Mesenchymal stem cell (in vitro differentiated cells and primary cell): ENCODE measurements around the gene TMEM17.

ENCODE experiments used
- DNase-seq: peaks from one replicate; pipeline ENCODE4 v3.0.0-alpha.2; 2013
- H2AFZ ChIP-seq: one replicate; pipeline ENCODE4 v1.6.1; 2013; ENCODE audit warnings: low read depth, mild to moderate bottlenecking, control low read depth, inconsistent platforms, low read length, moderate library complexity
- H2AK5ac ChIP-seq: 2 replicates; pipeline ENCODE4 v1.6.1; 2013; ENCODE audit warnings: low read length, moderate library complexity, mild to moderate bottlenecking, inconsistent platforms; ENCODE audit not compliant: severe bottlenecking
- H2BK120ac ChIP-seq: one replicate; pipeline ENCODE4 v1.6.1; 2013; ENCODE audit warnings: low read depth, mild to moderate bottlenecking, inconsistent platforms, low read length, moderate library complexity
- H2BK12ac ChIP-seq, 2 experiments: one replicate each; pipeline ENCODE4 v1.6.1; 2013; ENCODE audit warnings: inconsistent platforms in 2 of 2, low read length in 2 of 2, mild to moderate bottlenecking in 2 of 2, moderate library complexity in 2 of 2, control low read depth in 1 of 2
- H2BK15ac ChIP-seq: one replicate; pipeline ENCODE4 v1.6.1; 2013; ENCODE audit warnings: mild to moderate bottlenecking, low read depth, inconsistent platforms; ENCODE audit not compliant: poor library complexity, severe bottlenecking
- H2BK5ac ChIP-seq: 2 replicates; pipeline ENCODE4 v1.6.1; 2013; ENCODE audit warnings: low read depth, mild to moderate bottlenecking, low read length, control low read depth, inconsistent platforms; ENCODE audit not compliant: poor library complexity, severe bottlenecking
- H3K14ac ChIP-seq, 2 experiments: one replicate each; pipeline ENCODE4 v1.6.1; 2013; ENCODE audit warnings: inconsistent platforms in 2 of 2, low read length in 2 of 2, control low read depth in 1 of 2, mild to moderate bottlenecking in 1 of 2, moderate library complexity in 1 of 2
- H3K18ac ChIP-seq, 2 experiments: one replicate each; pipeline ENCODE4 v1.6.1; 2013; ENCODE audit warnings: inconsistent platforms in 2 of 2, low read length in 2 of 2, control low read depth in 1 of 2, low read depth in 1 of 2, mild to moderate bottlenecking in 1 of 2
- H3K23ac ChIP-seq, 2 experiments: one replicate each; pipeline ENCODE4 v1.6.1; 2013; ENCODE audit warnings: inconsistent platforms in 2 of 2, low read length in 2 of 2, mild to moderate bottlenecking in 2 of 2, moderate library complexity in 2 of 2, control low read depth in 1 of 2
- H3K27ac ChIP-seq: 2 replicates; pipeline ENCODE4 v1.5.1; 2013; ENCODE audit warnings: mild to moderate bottlenecking, moderate library complexity, low read length, control low read depth, inconsistent platforms; ENCODE audit not compliant: poor library complexity, severe bottlenecking
- H3K27me3 ChIP-seq, 2 experiments: 2 replicates each; pipeline versions ENCODE4 v1.6.1 to v1.7.0; 2013; ENCODE audit warnings: low read length in 2 of 2, mild to moderate bottlenecking in 2 of 2, moderate library complexity in 2 of 2, control low read depth in 1 of 2, inconsistent platforms in 1 of 2; ENCODE audit not compliant: control insufficient read depth in 1 of 2, insufficient read depth in 1 of 2
- H3K36me3 ChIP-seq, 2 experiments: 2 replicates each; pipeline versions ENCODE4 v1.6.1 to v1.7.0; 2013; ENCODE audit warnings: low read length in 2 of 2, control low read depth in 1 of 2, inconsistent platforms in 1 of 2, low read depth in 1 of 2, mild to moderate bottlenecking in 1 of 2; ENCODE audit not compliant: insufficient read depth in 2 of 2, control insufficient read depth in 1 of 2
- H3K4ac ChIP-seq, 2 experiments: one replicate each; pipeline ENCODE4 v1.6.1; 2013; ENCODE audit warnings: inconsistent platforms in 2 of 2, low read length in 2 of 2, mild to moderate bottlenecking in 2 of 2, moderate library complexity in 2 of 2, control low read depth in 1 of 2, low read depth in 1 of 2
- H3K4me1 ChIP-seq: 2 replicates; pipeline ENCODE4 v1.6.1; 2013; ENCODE audit warnings: low read depth, low read length, control low read depth; ENCODE audit not compliant: control insufficient read depth, insufficient read depth
- H3K4me2 ChIP-seq: 2 replicates; pipeline ENCODE4 v1.6.1; 2013; ENCODE audit warnings: low read length, mild to moderate bottlenecking, inconsistent platforms; ENCODE audit not compliant: poor library complexity, severe bottlenecking
- H3K4me3 ChIP-seq, 2 experiments: 2 replicates each; pipeline versions ENCODE4 v1.5.1 to v1.7.0; 2013; ENCODE audit warnings: low read length in 2 of 2, mild to moderate bottlenecking in 2 of 2, control low read depth in 1 of 2, low read depth in 1 of 2; ENCODE audit not compliant: insufficient read depth in 1 of 2
- H3K79me1 ChIP-seq: replicated peaks from 2 replicates; pipeline ENCODE4 v1.6.1; 2013; ENCODE audit warnings: mild to moderate bottlenecking, control low read depth, low read length, inconsistent platforms; ENCODE audit not compliant: poor library complexity, severe bottlenecking
- H3K9ac ChIP-seq: 2 replicates; pipeline ENCODE4 v1.7.0; 2013; ENCODE audit warnings: mild to moderate bottlenecking, low read length, moderate library complexity
- H3K9me3 ChIP-seq: 2 replicates; pipeline ENCODE4 v1.7.0; 2013; ENCODE audit warnings: mild to moderate bottlenecking, low read length; ENCODE audit not compliant: control insufficient read depth
- H4K8ac ChIP-seq: one replicate; pipeline ENCODE4 v1.6.1; 2013; ENCODE audit warnings: inconsistent platforms, mild to moderate bottlenecking, low read length, moderate library complexity
- H4K91ac ChIP-seq: one replicate; pipeline ENCODE4 v1.6.1; 2013; ENCODE audit warnings: mild to moderate bottlenecking, low read length, inconsistent platforms
- WGBS: methylation state at CpG from one replicate; pipeline ENCODE4 v1.1.7; 2013; ENCODE audit warnings: mixed read lengths; 5-methylcytosine and 5-hydroxymethylcytosine counted together

TMEM17 gene

DNA sequence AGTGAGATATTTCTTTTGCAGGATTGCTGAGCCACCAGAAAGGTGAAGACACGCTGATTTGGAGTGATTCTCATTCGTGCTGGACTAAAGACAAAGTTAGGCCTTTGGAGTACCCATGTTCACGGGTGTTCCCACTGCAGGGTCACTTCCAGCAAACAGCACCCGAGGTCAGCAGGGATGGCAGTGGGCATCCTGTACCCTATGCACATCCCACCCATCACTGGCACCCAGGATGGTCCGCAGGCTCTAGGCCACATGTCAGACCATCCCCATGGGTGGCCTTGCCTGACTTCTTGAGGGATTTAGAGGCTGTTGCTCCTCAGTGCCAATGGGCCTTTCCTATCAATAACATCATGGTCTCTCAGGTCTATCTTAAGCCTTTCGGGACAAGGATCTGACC, 39.3 kb upstream of the TMEM17 start:
- no peak overlapping the region for H2AFZ ChIP-seq
- no peak overlapping the region for H3K4ac ChIP-seq
- no peaks in the 10 kb centered on the region for H3K36me3 ChIP-seq
- no peak for DNase-seq
- no peaks in the 10 kb centered on the region for H3K9me3 ChIP-seq
- no peaks in the 10 kb centered on the region for H3K4me1 ChIP-seq
- no peak overlapping the region for H2BK12ac ChIP-seq
- H4K91ac ChIP-seq = no peak overlapping the region
- no peak overlapping the region for H3K4me2 ChIP-seq
- no peak overlapping the region for H3K27ac ChIP-seq
- H3K79me1 ChIP-seq = no peaks in the 10 kb centered on the region
- no peak overlapping the region for H3K9ac ChIP-seq
- H3K18ac ChIP-seq = no peak overlapping the region
- no peak overlapping the region for H3K4me3 ChIP-seq
- H2BK120ac ChIP-seq = no peak overlapping the region
- H3K14ac ChIP-seq = peak overlapping the region in 1 of 2 experiments; percentile 69
- H4K8ac ChIP-seq = no peak overlapping the region
- no peak overlapping the region for H3K23ac ChIP-seq
- no peak overlapping the region for H2AK5ac ChIP-seq
- H2BK5ac ChIP-seq = no peak overlapping the region
- no peaks in the 10 kb centered on the region for H3K27me3 ChIP-seq
- no peak overlapping the region for H2BK15ac ChIP-seq
- WGBS = 95% methylated on average over 6 of the region's 6 CpGs

DNA sequence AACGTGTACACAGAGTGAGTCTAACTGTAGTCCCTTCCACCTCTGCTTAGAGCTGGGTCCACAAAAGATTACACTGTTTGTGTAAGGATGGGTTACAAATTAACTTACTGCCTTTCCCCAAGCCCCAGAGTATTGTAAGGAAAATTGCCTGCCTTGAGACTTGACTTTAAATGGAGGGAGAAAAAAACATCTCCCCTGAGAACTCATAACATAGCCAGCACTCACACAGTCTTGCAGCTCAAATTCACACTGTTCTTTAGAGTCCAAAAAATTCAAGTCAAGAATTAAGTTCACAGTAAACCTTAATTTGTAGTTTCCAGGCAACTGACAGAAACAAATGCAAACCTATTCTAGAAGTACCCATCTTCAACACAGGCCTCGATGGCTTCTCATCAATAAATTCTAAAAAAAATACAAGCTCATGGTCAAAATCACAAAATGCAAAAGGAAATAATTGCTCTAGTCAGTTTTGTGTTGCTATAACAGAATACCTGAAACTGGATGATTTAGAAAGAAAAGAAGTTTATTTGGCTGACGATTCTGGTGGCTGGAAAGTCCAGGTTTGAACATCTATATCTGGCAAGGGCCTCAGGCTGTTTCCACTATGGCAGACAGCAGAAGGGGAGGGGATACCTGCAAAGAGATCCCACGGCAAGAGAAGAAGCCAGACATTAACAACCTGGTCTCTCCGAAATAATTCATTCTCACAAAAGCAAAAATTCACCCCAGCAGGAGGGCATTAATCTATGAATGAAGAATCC, 34.6 kb upstream of the TMEM17 start:
- H2BK15ac ChIP-seq = no peak overlapping the region
- H3K4me3 ChIP-seq = no peak overlapping the region
- no peak overlapping the region for H2AK5ac ChIP-seq
- no peaks in the 10 kb centered on the region for H3K4me1 ChIP-seq
- no peak overlapping the region for H3K4me2 ChIP-seq
- no peak for DNase-seq
- 83% methylated on average over 3 of the region's 5 CpGs for WGBS
- no peak overlapping the region for H2BK120ac ChIP-seq
- H4K8ac ChIP-seq = no peak overlapping the region
- no peak overlapping the region for H4K91ac ChIP-seq
- H2BK5ac ChIP-seq = no peak overlapping the region
- H3K36me3 ChIP-seq = no peaks in the 10 kb centered on the region
- no peak overlapping the region for H3K9ac ChIP-seq
- H3K27me3 ChIP-seq = no peaks in the 10 kb centered on the region
- no peak overlapping the region for H3K14ac ChIP-seq
- no peak overlapping the region for H2AFZ ChIP-seq
- no peaks in the 10 kb centered on the region for H3K79me1 ChIP-seq
- H3K23ac ChIP-seq = no peak overlapping the region
- H3K18ac ChIP-seq = no peak overlapping the region
- H3K9me3 ChIP-seq = no peaks in the 10 kb centered on the region
- H3K4ac ChIP-seq = no peak overlapping the region
- no peak overlapping the region for H2BK12ac ChIP-seq
- peak overlapping the region; percentile 76 for H3K27ac ChIP-seq

DNA sequence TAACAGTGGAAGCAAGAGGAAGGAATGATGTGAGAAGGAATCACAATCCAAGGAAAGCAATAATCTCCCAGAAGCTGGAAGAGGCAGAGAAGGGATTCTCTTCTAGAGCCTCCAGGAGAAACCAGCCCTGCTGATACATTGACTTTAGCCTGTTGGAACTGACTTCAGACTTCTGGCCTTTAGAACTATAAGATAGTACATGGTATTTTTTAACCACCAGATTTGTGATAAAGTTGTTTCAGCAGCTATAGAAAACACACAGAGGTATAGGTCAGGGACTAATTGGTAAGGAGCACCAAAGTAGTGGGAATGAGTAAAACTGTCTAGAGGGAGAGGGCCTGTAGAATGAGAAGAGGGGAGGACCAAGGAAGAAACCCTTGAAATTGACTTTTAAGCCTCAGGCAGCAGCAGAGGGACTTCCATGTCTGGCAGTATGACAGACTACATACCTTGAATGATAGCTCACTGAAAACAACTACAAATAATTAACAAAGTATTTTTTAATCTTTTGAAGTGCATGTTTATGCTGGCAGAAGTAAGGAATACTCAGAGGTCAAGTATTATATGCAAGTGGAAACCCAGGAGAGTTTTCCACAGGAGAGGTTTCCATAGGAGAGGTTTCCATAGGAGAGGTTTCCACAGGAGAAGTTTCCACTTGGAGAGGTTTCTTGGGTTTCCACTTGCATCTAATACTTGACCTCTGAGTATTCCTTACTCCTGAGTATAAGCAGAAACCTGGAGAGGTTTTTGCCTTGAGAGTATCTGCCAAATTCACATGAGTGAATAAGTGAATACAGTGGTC, 33.8 kb upstream of the TMEM17 start:
- H4K91ac ChIP-seq = no peak overlapping the region
- H3K4me1 ChIP-seq = no peaks in the 10 kb centered on the region
- no peak overlapping the region for H3K14ac ChIP-seq
- H2AK5ac ChIP-seq = peak overlapping the region; percentile 37
- no peak overlapping the region for H2BK5ac ChIP-seq
- H2BK12ac ChIP-seq = no peak overlapping the region
- no peak overlapping the region for H3K23ac ChIP-seq
- H3K4ac ChIP-seq = no peak overlapping the region
- no peak overlapping the region for H2BK120ac ChIP-seq
- H2AFZ ChIP-seq = no peak overlapping the region
- H3K4me2 ChIP-seq = no peak overlapping the region
- no peak overlapping the region for H3K18ac ChIP-seq
- H3K79me1 ChIP-seq = no peaks in the 10 kb centered on the region
- no peak overlapping the region for H3K4me3 ChIP-seq
- peaks cover under 1% of the 10 kb centered on the region for H3K9me3 ChIP-seq
- H3K36me3 ChIP-seq = no peaks in the 10 kb centered on the region
- no peak overlapping the region for H2BK15ac ChIP-seq
- no peaks in the 10 kb centered on the region for H3K27me3 ChIP-seq
- peak overlapping the region; percentile 76 for H3K27ac ChIP-seq
- no peak overlapping the region for H4K8ac ChIP-seq
- no peak overlapping the region for H3K9ac ChIP-seq
- DNase-seq = no peak

DNA sequence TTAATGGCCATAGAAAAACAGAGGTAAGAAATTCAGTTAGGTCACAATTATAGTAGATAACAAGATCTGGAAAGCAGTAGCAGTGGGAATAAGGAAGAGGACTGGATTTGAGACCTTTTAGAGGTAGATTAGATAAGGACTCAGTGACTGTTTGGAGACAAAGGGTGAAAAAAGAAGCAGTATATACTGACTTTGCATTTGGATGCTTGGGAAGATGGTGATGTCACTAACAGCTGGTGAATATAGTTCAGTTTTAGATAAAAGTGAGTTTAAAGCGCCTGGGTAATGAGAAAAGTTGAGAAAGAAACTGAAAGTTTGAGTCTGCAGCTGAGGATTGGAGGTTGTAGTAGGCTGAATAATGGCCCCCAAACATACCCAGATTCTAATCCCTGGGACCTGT, 32.8 kb upstream of the TMEM17 start:
- Histone ChIP-seq H3K9me3 (peaks cover 2% of the 10 kb centered on the region), H2BK120ac (no peak overlapping the region), H4K8ac (no peak overlapping the region), H4K91ac (no peak overlapping the region), H3K27me3 (no peaks in the 10 kb centered on the region), H3K23ac (no peak overlapping the region), H3K36me3 (no peaks in the 10 kb centered on the region), H2BK12ac (no peak overlapping the region), H3K14ac (no peak overlapping the region), H3K27ac (no peak overlapping the region), H2BK5ac (no peak overlapping the region), H3K4me1 (no peaks in the 10 kb centered on the region), H3K79me1 (no peaks in the 10 kb centered on the region), H2AK5ac (no peak overlapping the region), H3K4me3 (no peak overlapping the region), H3K9ac (no peak overlapping the region), H3K18ac (no peak overlapping the region), H3K4me2 (no peak overlapping the region), H3K4ac (no peak overlapping the region), H2BK15ac (no peak overlapping the region), H2AFZ (no peak overlapping the region)
- whole genome bisulfite sequencing = 100% methylated on average over 1 of the region's 1 CpG
- no peak for DNase-seq
